Stimulated activated CD8-positive, alpha-beta memory T cell treated with anti-CD3 and anti-CD28 coated beads, Interleukin-7, amount 100 ng/mL, for 24 hours (primary cell): Measurements from ENCODE around the gene UST.
"Not testable (repeated sequence)": the region's sequence is repeated elsewhere in the genome, so short reads cannot be mapped to it uniquely, and the experiment has no call there.

ENCODE experiments used
- DNase-seq: peaks from one replicate; pipeline ENCODE4 v3.0.0-alpha.2; 2020; ENCODE audit warnings: low read depth

UST gene

GRCh38 chr6:149008741-149009140, 261.9 kb downstream of the UST start:
- DNase-seq: no peak

DNA sequence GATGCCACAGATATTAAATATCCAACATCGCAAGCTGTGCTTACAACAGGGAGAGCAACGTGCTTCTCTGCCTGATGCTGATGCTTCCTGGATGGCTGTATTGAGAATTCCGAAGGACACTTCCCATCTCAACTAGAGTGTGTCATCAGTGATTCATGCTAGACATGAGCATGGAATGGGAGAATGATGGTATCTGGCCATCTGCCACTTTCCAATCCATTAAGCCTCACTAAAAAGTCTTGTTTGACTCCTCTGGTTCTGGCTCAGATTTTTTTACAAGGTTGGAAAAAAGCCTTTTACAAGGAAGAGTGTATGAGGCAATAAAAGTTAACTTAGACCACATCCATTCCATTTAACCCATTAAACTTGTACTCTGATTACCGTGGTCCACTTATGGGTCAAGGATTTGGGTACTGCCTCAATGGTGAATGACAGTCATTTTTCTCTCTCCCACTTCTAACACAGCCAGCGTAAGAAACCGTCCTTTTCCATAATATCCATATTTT, 265.3 kb downstream of the UST start:
- DNase-seq: no peak

- DNase-seq: no peak
Measured at GRCh38 chr6:149013586-149014344, 266.9 kb downstream of the UST start.

GRCh38 chr6:149014631-149015534, 268.1 kb downstream of the UST start:
- DNase-seq: no peak

- DNase-seq: no peak
Measured at GRCh38 chr6:149015535-149016525, 269.0 kb downstream of the UST start.

GRCh38 chr6:149016716-149017115, 269.9 kb downstream of the UST start:
- DNase-seq: no peak

GRCh38 chr6:149020319-149020718, 273.5 kb downstream of the UST start:
- no peak for DNase-seq

DNA sequence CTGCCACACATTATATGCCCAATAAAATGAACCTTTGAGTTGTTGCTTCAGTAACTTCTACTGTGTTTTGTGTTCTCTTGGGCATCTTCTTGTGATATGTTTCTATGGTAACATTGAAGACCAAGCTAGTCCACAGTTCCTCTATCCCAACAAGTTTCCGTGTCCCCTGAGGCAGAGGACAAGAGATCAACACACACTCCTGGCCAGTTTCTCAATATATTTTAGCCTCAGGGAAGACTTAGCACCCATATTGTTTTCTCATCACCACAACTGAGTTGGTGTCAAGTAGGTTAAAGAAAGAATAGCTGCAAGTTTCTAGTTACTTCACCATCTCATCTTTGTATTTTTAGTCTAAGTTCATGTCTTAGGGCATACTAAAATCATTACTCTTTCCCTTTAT, 277.5 kb downstream of the UST start:
- DNase-seq: no peak

DNA sequence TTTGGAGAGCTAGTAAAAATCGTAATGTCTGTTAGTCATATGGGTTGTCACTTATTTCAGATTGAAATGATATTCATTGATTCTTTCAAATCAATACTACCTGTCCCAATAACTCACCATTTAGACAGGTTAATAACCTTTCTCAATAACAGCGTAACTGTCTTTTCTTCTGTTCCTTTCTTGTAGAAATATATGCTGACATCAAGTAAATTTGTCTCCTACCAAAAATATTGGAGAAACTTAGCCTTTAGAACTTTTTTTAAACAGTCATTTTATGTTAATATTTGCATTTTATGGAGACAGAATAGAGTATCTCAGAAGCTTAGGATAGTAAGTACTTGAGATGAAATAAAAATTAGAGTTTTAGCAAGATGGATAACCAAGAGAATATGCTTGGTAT, 278.2 kb downstream of the UST start:
- no peak for DNase-seq

DNA sequence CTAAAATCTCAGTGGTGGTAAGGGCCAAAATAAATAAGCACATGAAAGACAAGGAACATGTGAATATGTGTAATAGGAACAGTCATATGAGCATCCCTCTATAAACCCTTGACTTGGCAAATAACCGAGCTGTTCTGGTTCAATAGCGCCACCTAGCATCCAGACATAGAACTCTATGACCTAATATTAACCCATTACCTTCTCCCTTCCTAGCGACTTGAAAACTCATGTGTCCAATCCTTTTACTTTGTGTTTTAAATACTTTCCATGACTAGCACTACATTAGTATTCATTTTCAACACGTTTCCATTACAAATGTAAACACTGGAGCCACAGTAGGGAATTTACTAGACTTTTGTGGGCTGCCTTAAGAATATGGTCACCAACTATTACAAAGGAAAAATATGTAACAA, 279.7 kb downstream of the UST start:
- DNase-seq: no peak

GRCh38 chr6:149027484-149027883, 280.7 kb downstream of the UST start:
- DNase-seq: no peak

- DNase-seq: no peak
Measured at GRCh38 chr6:149028767-149029405, 282.1 kb downstream of the UST start.

DNA sequence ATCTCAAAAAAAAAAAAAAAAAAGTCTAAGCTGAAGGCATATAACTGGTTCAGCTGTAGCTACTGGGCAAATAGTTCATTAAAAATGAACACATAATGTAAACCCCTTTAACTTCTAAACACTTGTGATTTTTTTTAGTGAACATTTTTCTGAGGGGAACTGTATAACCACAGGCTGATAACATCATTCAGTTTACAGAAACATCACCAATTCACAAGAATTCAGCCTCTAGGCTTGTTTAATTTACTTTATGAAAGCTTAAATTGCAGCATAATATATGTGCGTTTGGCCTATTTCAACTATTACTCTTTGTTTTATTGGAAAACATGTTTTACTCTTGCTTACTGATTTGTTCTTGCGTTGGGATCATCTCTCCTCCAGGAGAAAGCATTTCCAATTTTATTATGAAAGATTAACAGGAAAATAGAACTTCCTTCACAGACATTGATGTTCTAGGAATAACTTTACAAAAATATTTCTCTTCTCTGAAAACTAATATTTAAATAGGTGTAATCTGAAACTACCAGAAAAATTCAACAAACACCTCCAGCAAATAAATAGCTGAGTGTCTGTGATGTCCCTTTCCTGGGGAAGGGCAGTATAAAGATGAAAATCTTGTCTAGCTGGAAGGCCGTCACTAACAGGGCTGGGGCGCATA, 284.5 kb downstream of the UST start:
- no peak for DNase-seq

GRCh38 chr6:149031859-149032598, 285.2 kb downstream of the UST start:
- no peak for DNase-seq

DNA sequence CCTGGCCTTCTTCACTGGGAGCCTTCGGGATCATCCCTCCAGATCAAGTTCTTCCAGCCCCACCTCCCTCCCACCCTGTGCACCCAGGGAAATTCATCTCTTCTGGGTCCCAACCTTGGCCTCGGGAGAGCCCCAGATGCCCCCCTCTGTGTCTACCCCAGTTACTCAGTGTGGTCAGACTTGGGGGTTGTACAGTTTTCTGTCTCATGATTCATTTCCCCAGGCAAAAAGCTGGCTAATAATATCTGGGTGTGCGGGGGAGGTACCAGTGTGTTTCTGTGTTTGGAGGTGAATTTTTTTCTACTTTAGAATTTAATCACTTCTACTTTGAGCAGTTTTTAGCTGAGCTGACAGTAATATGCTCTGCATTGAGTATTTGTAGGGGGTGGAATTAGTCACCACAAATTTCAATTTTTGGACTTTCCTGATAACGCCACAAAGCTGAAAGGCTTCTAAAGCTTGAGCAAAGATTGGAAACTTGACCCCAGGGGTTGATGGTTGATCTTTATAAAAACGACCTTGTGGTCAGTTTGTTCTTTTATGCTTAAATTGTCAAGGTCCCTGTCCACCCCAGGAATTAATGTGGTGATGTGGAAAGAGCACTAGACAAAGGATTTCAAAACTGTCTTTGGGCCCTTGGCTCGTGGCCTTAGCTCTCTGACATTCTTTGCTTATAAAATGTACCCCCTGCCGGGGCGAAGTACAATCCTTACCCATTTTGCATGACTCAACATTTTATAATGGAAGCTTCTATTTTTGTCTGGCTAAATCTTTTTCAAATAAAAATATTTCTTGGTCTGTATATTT, 286.0 kb downstream of the UST start:
- DNase-seq: no peak

DNA sequence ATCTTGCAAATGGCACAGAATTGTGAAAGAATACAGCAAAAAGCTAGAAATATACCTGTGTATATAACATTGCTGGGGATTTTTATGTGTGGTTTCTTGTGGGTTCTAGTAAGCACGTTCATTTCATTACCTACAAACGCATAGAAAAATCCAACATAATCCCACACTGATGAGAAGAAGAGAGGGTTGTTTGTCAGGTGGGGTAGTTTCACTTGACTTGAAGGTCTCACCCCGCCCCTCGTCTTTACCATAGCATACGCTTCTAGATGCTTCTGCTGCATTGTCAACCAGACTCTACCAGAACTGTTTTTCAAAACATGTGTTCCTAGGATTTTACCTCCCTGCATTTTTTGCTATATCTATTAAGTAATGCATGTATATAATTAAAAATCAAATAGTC, 286.6 kb downstream of the UST start:
- no peak for DNase-seq

DNA sequence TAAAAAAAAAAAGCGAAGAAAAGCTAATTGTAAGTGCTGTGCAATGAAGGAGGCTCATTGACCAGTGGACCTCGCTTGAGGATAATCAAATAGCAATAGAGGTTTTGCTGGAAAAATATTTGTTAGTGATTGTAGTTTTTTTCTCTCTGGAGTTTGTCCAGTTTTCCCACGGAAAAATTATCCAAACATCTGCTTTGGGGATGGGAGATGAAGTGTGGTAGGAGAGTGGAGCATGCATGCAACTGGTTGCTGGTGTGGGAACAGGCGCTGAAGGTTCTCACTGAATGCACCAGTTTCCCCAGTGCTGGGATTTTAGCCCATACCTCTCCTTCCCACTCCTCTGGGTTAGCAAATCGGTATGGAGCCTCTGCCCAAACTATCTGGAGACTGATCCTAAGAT, 288.9 kb downstream of the UST start:
- DNase-seq: no peak

DNA sequence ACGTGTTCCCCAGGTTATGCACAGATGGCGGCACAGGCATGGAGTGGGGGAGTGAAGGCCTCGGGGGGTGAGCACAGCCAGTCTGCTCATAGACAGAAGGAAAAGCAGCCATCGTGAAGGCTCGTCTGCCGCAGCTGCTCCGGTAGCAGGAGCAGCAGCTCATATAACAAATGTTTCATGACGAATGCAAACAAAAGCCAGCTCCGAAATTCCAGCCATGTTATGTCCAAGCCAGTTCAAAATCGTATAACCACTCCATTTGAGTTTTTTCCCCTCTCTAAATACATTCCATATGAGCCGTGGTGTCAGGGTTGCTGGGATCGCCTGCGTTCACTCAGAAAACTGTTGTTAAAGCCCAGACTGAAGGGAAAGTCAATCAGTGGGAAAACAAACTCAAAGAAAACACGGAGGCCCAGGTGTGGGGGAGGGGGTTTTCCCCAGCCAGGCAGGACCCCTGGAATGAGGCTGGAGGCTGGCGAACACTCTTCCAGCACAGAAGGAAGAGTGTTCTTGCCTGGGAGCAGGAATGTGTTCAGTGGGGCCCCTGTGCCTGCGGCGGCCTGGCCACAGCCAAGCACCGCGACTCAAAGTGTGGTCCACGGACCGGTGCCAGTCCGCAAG, 290.3 kb downstream of the UST start:
- DNase-seq: no peak

DNA sequence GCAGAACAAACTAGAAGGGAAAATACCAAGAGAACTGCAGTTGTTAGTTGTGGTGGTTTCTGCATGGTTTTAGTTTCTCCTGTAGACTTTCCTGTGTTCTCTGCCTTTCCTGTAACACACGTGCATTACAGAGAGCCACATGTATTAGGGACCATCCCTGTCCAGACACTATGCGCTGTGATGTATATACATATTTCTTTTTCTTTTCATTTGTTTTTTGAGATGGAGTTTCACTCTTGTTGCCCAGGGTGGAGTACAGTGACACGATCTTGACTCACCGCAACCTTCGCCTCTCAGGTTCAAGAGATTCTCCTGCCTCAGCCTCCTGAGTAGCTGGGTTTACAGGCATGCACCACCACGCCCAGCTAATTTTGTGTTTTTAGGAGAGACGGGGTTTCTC, 292.2 kb downstream of the UST start:
- not testable (repeated sequence) for DNase-seq
